A673 (cell line): ENCODE data around the gene NEIL1. TPM values are rescaled to one million over a fixed set of nuclear protein-coding genes. Genes with fewer than 3 reads are reported as not detected.

ENCODE experiments used
- BruUV-seq: library from RNA; stranded (reverse); fragments of 400-500 nt; replicated peaks from 2 replicates; lab custom pipeline; 2021; lab: Mats Ljungman, UMichigan
- CTCF ChIA-PET: fragments of 300-600 bp; sonication (Branson Sonifier 250); formaldehyde crosslinking; loops from one replicate; lab custom pipeline; 2022; ENCODE audit warnings: antibody characterized with exemption; lab: Charles Lee
- POLR2A ChIA-PET: fragments of 300-600 bp; sonication (Branson Sonifier 250); formaldehyde crosslinking; loops from one replicate; lab custom pipeline; 2022; ENCODE audit warnings: antibody characterized with exemption; ENCODE audit not compliant: low non-redundant PET; lab: Charles Lee
- DNase-seq: peaks from one replicate; pipeline ENCODE4 v3.0.0-alpha.2; 2015; ENCODE audit warnings: low spot score
- H3K27ac ChIP-seq: fragments of 200-600 bp; sonication (generic); 2 replicates; pipeline ENCODE4 v1.5.1; 2016; ENCODE audit warnings: mixed run types, low read depth, mild to moderate bottlenecking, mixed read lengths, antibody characterized with exemption, low read length; ENCODE audit not compliant: poor library complexity, severe bottlenecking
- H3K27me3 ChIP-seq: fragments of 200-600 bp; sonication (generic); replicated peaks from 2 replicates; pipeline ENCODE4 v1.6.1; 2017; ENCODE audit warnings: mixed run types, low read depth, mild to moderate bottlenecking, mixed read lengths, antibody characterized with exemption, low read length; ENCODE audit not compliant: insufficient read depth, poor library complexity
- H3K36me3 ChIP-seq: fragments of 200-600 bp; sonication (generic); 2 replicates; pipeline ENCODE4 v1.6.1; 2016; ENCODE audit warnings: mixed run types, mild to moderate bottlenecking, mixed read lengths, antibody characterized with exemption, low read length; ENCODE audit not compliant: insufficient read depth, poor library complexity, severe bottlenecking
- H3K4me1 ChIP-seq: fragments of 200-600 bp; sonication (generic); 2 replicates; pipeline ENCODE4 v1.6.1; 2017; ENCODE audit warnings: mixed run types, mild to moderate bottlenecking, mixed read lengths, antibody characterized with exemption, low read length; ENCODE audit not compliant: insufficient read depth, poor library complexity, severe bottlenecking
- H3K4me3 ChIP-seq: fragments of 200-600 bp; sonication (generic); 2 replicates; pipeline ENCODE4 v1.5.1; 2016; ENCODE audit warnings: low read depth, mixed run types, mild to moderate bottlenecking, mixed read lengths, low read length; ENCODE audit not compliant: poor library complexity, severe bottlenecking
- H3K9me3 ChIP-seq: fragments of 200-600 bp; sonication (generic); 2 replicates; pipeline ENCODE4 v1.6.1; 2016; ENCODE audit warnings: mixed run types, low read depth, mild to moderate bottlenecking, mixed read lengths, antibody characterized with exemption, low read length; ENCODE audit not compliant: poor library complexity, severe bottlenecking
- CTCF ChIP-seq: fragments of 300-800, 200-600 bp; sonication (generic); conservative IDR thresholded peaks from 2 replicates; pipeline ENCODE4 v1.5.1; 2017; ENCODE audit warnings: low read depth, mild to moderate bottlenecking, antibody characterized with exemption, low read length, moderate library complexity, mixed read lengths
- EZH2 ChIP-seq: fragments of 200-600 bp; sonication (generic); IDR thresholded peaks from 2 replicates; pipeline ENCODE4 v1.6.1; 2017; ENCODE audit warnings: borderline replicate concordance, low read depth, mild to moderate bottlenecking, mixed read lengths, antibody characterized with exemption, low read length; ENCODE audit not compliant: poor library complexity, severe bottlenecking
- intact Hi-C: fragments of 100-400 bp; cut with micrococcal nuclease; formaldehyde crosslinking; loops from one replicate; pipeline ENCODE4 v1.10.0; 2022; ENCODE audit not compliant: unreplicated experiment
- total RNA-seq: library from RNA; stranded (reverse); gene quantifications from 2 replicates; pipeline ENCODE4 v1.2.3, GENCODE V29; 2021

Gene NEIL1
- total RNA-seq, 1 experiment from 2014 or later = 3.8 TPM

DNA sequence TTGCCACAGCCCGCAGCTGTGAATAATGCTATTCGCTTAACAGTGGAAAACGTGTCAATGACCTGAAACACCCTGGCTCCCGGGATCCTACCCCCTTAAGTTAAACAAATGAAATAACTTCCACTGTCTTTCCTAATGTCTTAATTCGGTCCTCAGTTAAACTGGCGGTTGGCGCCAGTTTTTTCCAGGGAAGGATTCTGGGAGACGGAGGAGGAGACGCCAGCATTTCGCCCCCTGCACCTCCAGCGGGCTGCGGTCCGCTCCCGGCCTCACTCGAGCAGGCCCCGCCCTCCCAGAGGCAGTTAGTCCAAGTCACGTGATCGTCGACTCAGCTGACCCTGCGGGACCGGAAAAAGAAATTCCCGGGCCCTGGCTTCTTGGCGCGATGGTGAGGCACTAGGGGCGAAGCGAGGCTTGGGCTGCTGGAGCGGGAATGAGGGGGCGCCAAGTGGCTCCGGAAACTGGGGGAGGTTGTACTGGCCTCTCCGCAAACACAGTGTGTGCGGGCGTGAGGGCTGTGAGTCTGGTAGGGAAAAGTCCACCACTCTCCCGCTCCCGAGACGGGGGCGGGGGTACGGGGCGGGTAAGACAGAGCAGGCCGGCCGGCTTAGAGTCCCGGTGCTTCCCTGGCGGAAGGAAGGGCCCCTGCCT is 11.0 kb upstream of the NEIL1 start, which contains the start of gene COMMD4:
TSS of gene COMMD4 (plus strand) at position 359 of the 651 bp plus-strand sequence. CDS start at position 386, 27 bp downstream.
- intact Hi-C loops = no loop called here
- peak; percentile 97 for DNase-seq
- Histone ChIP-seq H3K4me3 (peak within 1 kb of the TSS; percentile 75), H3K9me3 (no peaks in the 10 kb centered on the region), H3K36me3 (no peaks in the 10 kb centered on the region), H3K4me1 (peaks cover 12% of the 10 kb centered on the region), H3K27me3 (no peaks in the 10 kb centered on the region), H3K27ac (peak within 1 kb of the TSS; percentile 76)
- no TSS peak for BruUV-seq
- CTCF ChIA-PET = no interaction called here
- TF ChIP-seq EZH2 = no peak
- TF ChIP-seq CTCF = no peak
- POLR2A ChIA-PET = no interaction called here

GRCh38 chr15:75338661-75339240 is 8.1 kb upstream of the NEIL1 start:
- no peaks in the 10 kb centered on the region for H3K9me3 ChIP-seq
- intact Hi-C loops = no loop called here
- no peak for DNase-seq
- no peaks in the 10 kb centered on the region for H3K36me3 ChIP-seq
- H3K27me3 ChIP-seq = no peaks in the 10 kb centered on the region
- ChIA-PET CTCF (no interaction called here), POLR2A (no interaction called here)
- no TSS peak for BruUV-seq
- no peak overlapping the region for H3K27ac ChIP-seq
- no peak overlapping the region for H3K4me3 ChIP-seq
- peaks cover 12% of the 10 kb centered on the region for H3K4me1 ChIP-seq
- TF ChIP-seq EZH2 (no peak), CTCF (no peak)

DNA sequence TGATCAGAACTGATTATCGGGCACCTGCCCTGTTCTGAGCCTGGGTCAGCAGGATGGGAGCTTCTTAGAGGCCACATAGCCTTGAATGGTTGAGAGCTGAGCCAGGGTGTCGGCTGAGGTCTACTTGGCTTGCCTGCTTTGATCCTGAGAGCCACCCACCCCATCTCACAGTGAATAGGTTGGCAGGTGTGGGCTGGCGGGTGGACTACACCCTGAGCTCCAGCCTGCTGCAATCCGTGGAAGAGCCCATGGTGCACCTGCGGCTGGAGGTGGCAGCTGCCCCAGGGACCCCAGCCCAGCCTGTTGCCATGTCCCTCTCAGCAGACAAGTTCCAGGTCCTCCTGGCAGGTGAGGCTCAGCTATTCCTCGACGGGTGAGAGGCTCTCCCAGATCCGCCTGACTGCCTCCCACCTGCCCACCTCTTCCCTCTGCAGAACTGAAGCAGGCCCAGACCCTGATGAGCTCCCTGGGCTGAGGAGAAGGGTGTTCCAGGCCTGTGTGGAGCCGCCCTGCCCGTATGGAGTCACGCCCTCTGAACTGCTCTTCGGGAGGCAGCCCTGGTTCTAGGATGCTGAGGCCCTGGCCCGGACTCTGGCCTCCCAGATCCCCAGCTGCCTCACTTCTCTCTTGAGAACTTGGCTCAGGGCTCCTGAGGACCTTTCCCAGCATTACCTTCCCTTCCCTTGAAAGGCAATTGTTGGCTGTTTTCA is 7.2 kb upstream of the NEIL1 start:
- no peak for DNase-seq
- intact Hi-C loops = no loop called here
- no peaks in the 10 kb centered on the region for H3K27me3 ChIP-seq
- ChIA-PET POLR2A (no interaction called here), CTCF (no interaction called here)
- no peaks in the 10 kb centered on the region for H3K36me3 ChIP-seq
- H3K4me1 ChIP-seq = peaks cover 12% of the 10 kb centered on the region
- TF ChIP-seq CTCF (no peak), EZH2 (no peak)
- no peak overlapping the region for H3K27ac ChIP-seq
- BruUV-seq = TSS peak; percentile 17
- H3K9me3 ChIP-seq = no peaks in the 10 kb centered on the region
- H3K4me3 ChIP-seq = no peak overlapping the region
